H1 (cell line): Measurements from ENCODE around the gene MACF1. TPM values are rescaled to one million over a fixed set of nuclear protein-coding genes. Genes with fewer than 3 reads are reported as not detected.

Experiments
- CTCF ChIA-PET: fragments of 300-600 bp; sonication (Branson Sonifier 250); formaldehyde crosslinking; loops from one replicate; lab custom pipeline; 2021; ENCODE audit not compliant: partially characterized antibody; lab: Charles Lee
- POLR2A ChIA-PET: fragments of 300-600 bp; sonication (Branson Sonifier 250); formaldehyde crosslinking; loops from one replicate; lab custom pipeline; 2021; ENCODE audit warnings: inconsistent platforms; ENCODE audit not compliant: partially characterized antibody; lab: Charles Lee
- DNase-seq, 2 experiments: peaks; one replicate each; pipeline versions ENCODE4 v3.0.0 to v3.0.0-alpha.2; 2010 to 2022; ENCODE audit warnings: low spot score in 2 of 2, low read depth in 1 of 2, mixed read lengths in 1 of 2
- FAIRE-seq: peaks from 2 replicates; lab custom pipeline; 2011; peaks lifted over from hg19 to GRCh38; lab: Jason Lieb, UNC
- H2AFZ ChIP-seq: 2 replicates; pipeline ENCODE4 v1.8.1; 2012; ENCODE audit warnings: low read length, inconsistent platforms
- H2AK5ac ChIP-seq: 2 replicates; pipeline ENCODE4 v1.6.1; 2013; ENCODE audit warnings: low read depth, low read length
- H2BK120ac ChIP-seq: replicated peaks from 2 replicates; pipeline ENCODE3; 2013; ENCODE audit warnings: low read depth, low read length, inconsistent platforms
- H2BK12ac ChIP-seq: 2 replicates; pipeline ENCODE4 v1.6.1; 2013; ENCODE audit warnings: low read depth, low read length
- H2BK15ac ChIP-seq: 2 replicates; pipeline ENCODE4 v1.6.1; 2013; ENCODE audit warnings: low read length
- H2BK20ac ChIP-seq: 2 replicates; pipeline ENCODE4 v1.6.1; 2013; ENCODE audit warnings: low read length
- H2BK5ac ChIP-seq: 2 replicates; pipeline ENCODE4 v1.6.1; 2013; ENCODE audit warnings: low read depth, low read length
- H3K14ac ChIP-seq: 2 replicates; pipeline ENCODE4 v1.6.1; 2013; ENCODE audit warnings: inconsistent platforms; ENCODE audit not compliant: insufficient read length
- H3K18ac ChIP-seq: 2 replicates; pipeline ENCODE4 v1.6.1; 2013; ENCODE audit warnings: low read length; ENCODE audit errors: extremely low read depth
- H3K23ac ChIP-seq: 2 replicates; pipeline ENCODE4 v1.6.1; 2013; ENCODE audit warnings: inconsistent platforms; ENCODE audit not compliant: insufficient read length
- H3K23me2 ChIP-seq: 2 replicates; pipeline ENCODE4 v1.6.1; 2013; ENCODE audit warnings: low read depth, low read length
- H3K27ac ChIP-seq: 2 replicates; pipeline ENCODE4 v1.6.1; 2011; ENCODE audit warnings: low read depth, low read length, inconsistent platforms
- H3K27me3 ChIP-seq, 4 experiments: replicated peaks in 1 of 4; 1 replicate in 1 of 4; 2 replicates in 3 of 4; pipeline versions ENCODE4 v1.6.1 to v1.8.1; 2011 to 2013; ENCODE audit warnings: low read length in 3 of 4, mild to moderate bottlenecking in 3 of 4, inconsistent platforms in 2 of 4, mixed read lengths in 2 of 4, moderate library complexity in 1 of 4; ENCODE audit not compliant: control insufficient read depth in 3 of 4, insufficient read depth in 3 of 4; ENCODE audit errors: extremely low read depth in 1 of 4
- H3K36me3 ChIP-seq, 4 experiments: 2 replicates each; pipeline versions ENCODE4 v1.6.1 to v1.8.1; 2011 to 2013; ENCODE audit warnings: mild to moderate bottlenecking in 4 of 4, low read length in 3 of 4, moderate library complexity in 2 of 4, control low read depth in 1 of 4, inconsistent platforms in 1 of 4; ENCODE audit not compliant: insufficient read depth in 4 of 4, control insufficient read depth in 2 of 4
- H3K4ac ChIP-seq: replicated peaks from 2 replicates; pipeline ENCODE3; 2013; ENCODE audit warnings: low read length, low read depth, mixed read lengths, inconsistent platforms; ENCODE audit not compliant: insufficient read length
- H3K4me1 ChIP-seq, 4 experiments: replicated peaks in 1 of 4; 1 replicate in 1 of 4; 2 replicates in 3 of 4; pipeline versions ENCODE4 v1.6.1 to v1.8.1; 2011 to 2013; ENCODE audit warnings: low read length in 3 of 4, inconsistent platforms in 2 of 4, mixed read lengths in 1 of 4; ENCODE audit not compliant: insufficient read depth in 4 of 4, control insufficient read depth in 3 of 4
- H3K4me2 ChIP-seq, 2 experiments: 2 replicates each; pipeline versions ENCODE4 v1.6.1 to v1.8.1; 2011 to 2013; ENCODE audit warnings: low read depth in 2 of 2, low read length in 2 of 2, control low read depth in 1 of 2, inconsistent platforms in 1 of 2, mild to moderate bottlenecking in 1 of 2; ENCODE audit not compliant: insufficient read depth in 1 of 2
- H3K4me3 ChIP-seq, 4 experiments: fragments of 200-600, 300-600 bp in 1 of 4; sonication (generic), shearing (Covaris generic), sonication (Bioruptor Twin) in 1 of 4; 2 replicates each; pipeline versions ENCODE4 v1.5.1 to v1.8.1; 2011 to 2016; ENCODE audit warnings: low read length in 4 of 4, low read depth in 3 of 4, control low read depth in 2 of 4, inconsistent platforms in 2 of 4, mild to moderate bottlenecking in 2 of 4, mixed read lengths in 1 of 4, moderate library complexity in 1 of 4; ENCODE audit not compliant: insufficient read depth in 2 of 4; ENCODE audit errors: extremely low read depth in 1 of 4
- H3K56ac ChIP-seq: replicated peaks from 2 replicates; pipeline ENCODE3; 2013; ENCODE audit warnings: low read depth, mild to moderate bottlenecking, mixed read lengths, low read length, inconsistent platforms; ENCODE audit not compliant: insufficient read length
- H3K79me1 ChIP-seq: 2 replicates; pipeline ENCODE4 v1.6.1; 2013; ENCODE audit warnings: low read depth, low read length, control low read depth
- H3K79me2 ChIP-seq, 2 experiments: 2 replicates each; pipeline versions ENCODE4 v1.6.1 to v1.8.1; 2012 to 2013; ENCODE audit warnings: low read length in 2 of 2, mild to moderate bottlenecking in 2 of 2, inconsistent platforms in 1 of 2; ENCODE audit not compliant: insufficient read depth in 2 of 2, control insufficient read depth in 1 of 2
- H3K9ac ChIP-seq, 4 experiments: replicated peaks in 1 of 4; 1 replicate in 1 of 4; 2 replicates in 3 of 4; pipeline versions ENCODE4 v1.6.1 to v1.8.1; 2011 to 2013; ENCODE audit warnings: low read depth in 3 of 4, low read length in 3 of 4, control low read depth in 2 of 4, mild to moderate bottlenecking in 2 of 4, moderate library complexity in 2 of 4, inconsistent platforms in 1 of 4; ENCODE audit errors: extremely low read depth in 1 of 4
- H3K9me3 ChIP-seq, 2 experiments: 2 replicates each; pipeline versions ENCODE4 v1.6.1 to v1.8.1; 2012 to 2013; ENCODE audit warnings: mild to moderate bottlenecking in 2 of 2, moderate library complexity in 2 of 2, control low read depth in 1 of 2, inconsistent platforms in 1 of 2, low read depth in 1 of 2, low read length in 1 of 2, mixed read lengths in 1 of 2; ENCODE audit not compliant: insufficient read depth in 2 of 2
- H4K20me1 ChIP-seq, 2 experiments: replicated peaks in 1 of 2; 2 replicates each; pipeline versions ENCODE3 to v1.8.1; 2011 to 2013; ENCODE audit warnings: inconsistent platforms in 2 of 2, low read length in 2 of 2, mild to moderate bottlenecking in 1 of 2; ENCODE audit not compliant: insufficient read depth in 2 of 2, control insufficient read depth in 1 of 2
- H4K5ac ChIP-seq: 2 replicates; pipeline ENCODE4 v1.6.1; 2013; ENCODE audit warnings: low read length, low read depth, mixed read lengths, inconsistent platforms; ENCODE audit not compliant: insufficient read length
- H4K8ac ChIP-seq: 2 replicates; pipeline ENCODE4 v1.8.0; 2013; ENCODE audit warnings: mild to moderate bottlenecking, moderate library complexity, low read length, inconsistent platforms; ENCODE audit not compliant: insufficient read depth; ENCODE audit errors: extremely low read depth
- H4K91ac ChIP-seq: replicated peaks from 2 replicates; pipeline ENCODE3; 2013; ENCODE audit warnings: low read length, mixed read lengths, inconsistent platforms; ENCODE audit not compliant: insufficient read length
- BACH1 ChIP-seq: IDR thresholded peaks from 2 replicates; pipeline ENCODE4 v1.6.1; 2012; ENCODE audit warnings: low read length, improper control_type of control experiment
- EP300 ChIP-seq, 2 experiments: IDR thresholded peaks; 1 replicate in 1 of 2; 2 replicates in 1 of 2; pipeline ENCODE4 v1.6.1; 2011 to 2012; ENCODE audit warnings: low read depth in 2 of 2, low read length in 2 of 2, mild to moderate bottlenecking in 2 of 2, borderline replicate concordance in 1 of 2, inconsistent platforms in 1 of 2, moderate library complexity in 1 of 2
- POLR2AphosphoS5 ChIP-seq: IDR thresholded peaks from 2 replicates; pipeline ENCODE4 v1.6.1; 2011; ENCODE audit warnings: low read depth, low read length
- TAF7 ChIP-seq: optimal IDR thresholded peaks from 2 replicates; pipeline ENCODE3; 2011; ENCODE audit warnings: low read depth, mild to moderate bottlenecking, inconsistent platforms, low read length, moderate library complexity, borderline replicate concordance
- TBP ChIP-seq: IDR thresholded peaks from 2 replicates; pipeline ENCODE4 v1.6.1; 2011; ENCODE audit warnings: low read depth, low read length, improper control_type of control experiment
- WGBS, 2 experiments: shearing (Covaris generic) in 1 of 2; methylation state at CpG; one replicate each; pipeline versions ENCODE4 v1.1.6 to v1.1.7; 2013 to 2015; ENCODE audit warnings: low lambda C conversion rate in 2 of 2, mixed read lengths in 2 of 2, inconsistent platforms in 1 of 2, low coverage in 1 of 2, missing lambda C conversion rate in 1 of 2; ENCODE audit not compliant: insufficient replicate concordance in 2 of 2, insufficient coverage in 1 of 2, insufficient read length in 1 of 2; ENCODE audit errors: extremely low coverage in 1 of 2, missing lambda C conversion rate in 1 of 2; 5-methylcytosine and 5-hydroxymethylcytosine counted together
- polyA plus RNA-seq, 7 experiments: library from polyadenylated mRNA; depleted of rRNA in 3 of 7; stranded (reverse) in 5 of 7; unstranded in 2 of 7; fragments of >200 nt in 5 of 7; fragments of 200-250 nt in 2 of 7; gene quantifications; 1 replicate in 5 of 7; 2 replicates in 1 of 7; 4 replicates in 1 of 7; pipeline versions ENCODE4 v1.2.1 to v1.2.3, GENCODE V29; 2011 to 2013; ENCODE audit warnings: missing spikeins in 2 of 7, mixed read lengths in 2 of 7
- total RNA-seq: library from RNA; stranded (reverse); fragmentation: NEBNext Ultra II Directional; extraction: Animal tissue kit (Norgen Biotek cat#: 25700); gene quantifications from 2 replicates; pipeline ENCODE4 v1.2.1, GENCODE V29; 2021

Gene MACF1
- total and polyA plus RNA-seq, 2 of the 8 experiments (the other 6 are each of a cell fraction or from before 2014, with no cell fraction given) = 59.8 to 285 TPM

DNA sequence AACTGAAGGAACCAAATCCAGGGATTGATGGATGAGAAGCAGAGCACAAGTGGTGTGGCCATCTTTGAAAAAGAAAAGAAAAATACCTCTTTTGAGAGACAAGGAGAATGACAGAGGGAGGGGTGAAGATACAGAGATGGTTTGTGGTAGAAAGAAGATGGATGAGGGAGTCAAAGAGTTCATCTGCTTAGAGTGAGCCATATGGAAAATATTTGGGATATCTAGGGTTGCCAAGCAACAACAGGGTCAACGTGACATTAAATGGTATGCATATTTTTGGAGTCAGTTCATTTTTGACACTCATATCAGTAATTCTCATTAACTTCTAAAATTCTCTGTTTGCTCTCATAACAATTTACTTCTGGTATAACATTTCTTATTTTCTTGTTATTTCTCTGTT lies 50.7 kb downstream of the MACF1 start:
- H2BK5ac ChIP-seq = no peak overlapping the region
- no peak for DNase-seq
- no peaks in the 10 kb centered on the region for H3K23me2 ChIP-seq
- H3K56ac ChIP-seq = no peak overlapping the region
- ChIA-PET CTCF (interaction anchor here (1.0 to 9.3 kb wide), 4 partner anchors 12 to 154 kb away, joined by 4 to 139 read pairs (median 16); no protein-coding TSS in a partner anchor), POLR2A (interaction anchor here (1.0 to 1.1 kb wide), 3 partner anchors 10 to 149 kb away, joined by 3 read pairs; no protein-coding TSS in a partner anchor)
- no peak overlapping the region for H2AK5ac ChIP-seq
- H3K9ac ChIP-seq = no peak overlapping the region
- H3K18ac ChIP-seq = no peak overlapping the region
- no peak overlapping the region for H3K14ac ChIP-seq
- H4K8ac ChIP-seq = no peak overlapping the region
- no peak overlapping the region for H4K91ac ChIP-seq
- no peak overlapping the region for H2BK20ac ChIP-seq
- no peak overlapping the region for H2BK120ac ChIP-seq
- FAIRE-seq = no peak
- H2AFZ ChIP-seq = no peak overlapping the region
- no peak overlapping the region for H2BK15ac ChIP-seq
- no peak overlapping the region for H3K4ac ChIP-seq
- no peak overlapping the region for H3K23ac ChIP-seq
- no peak overlapping the region for H3K4me3 ChIP-seq
- no peaks in the 10 kb centered on the region for H3K9me3 ChIP-seq
- no peak overlapping the region for H4K5ac ChIP-seq
- no peaks in the 10 kb centered on the region; the same call in 1 of the 2 replicates for H3K79me1 ChIP-seq
- H2BK12ac ChIP-seq = no peak overlapping the region
- H3K27ac ChIP-seq = no peak overlapping the region
- no peaks in the 10 kb centered on the region for H3K27me3 ChIP-seq
- peaks cover 0 to 3% of the 10 kb centered on the region in 2 experiments for H4K20me1 ChIP-seq
- WGBS, 2 experiments = 86% methylated on average over 1 of the region's 1 CpG; no CpG with 5 or more reads in 1 of the 2 experiments
- TF ChIP-seq BACH1 = no peak
- no peak for TF ChIP-seq TBP
- no peak for TF ChIP-seq POLR2AphosphoS5
- no peak for TF ChIP-seq EP300 (IDR thresholded peaks at IDR 0.05; ENCODE audit: borderline replicate concordance in 1 of 2, low read depth in 2 of 2, low read length in 2 of 2)
- no peak for TF ChIP-seq TAF7
- H3K4me1 ChIP-seq = peaks cover 0 to 2% (median 0%) of the 10 kb centered on the region in 4 experiments; a peak in 1 of 7 replicates
- H3K36me3 ChIP-seq = peaks cover 4 to 28% (median 14%) of the 10 kb centered on the region in 4 experiments
- H3K79me2 ChIP-seq = peaks cover 0 to 23% of the 10 kb centered on the region in 2 experiments; a peak in 2 of 4 replicates
- H3K4me2 ChIP-seq = no peak overlapping the region
